ENCODE results near the gene TTC19.

DNA sequence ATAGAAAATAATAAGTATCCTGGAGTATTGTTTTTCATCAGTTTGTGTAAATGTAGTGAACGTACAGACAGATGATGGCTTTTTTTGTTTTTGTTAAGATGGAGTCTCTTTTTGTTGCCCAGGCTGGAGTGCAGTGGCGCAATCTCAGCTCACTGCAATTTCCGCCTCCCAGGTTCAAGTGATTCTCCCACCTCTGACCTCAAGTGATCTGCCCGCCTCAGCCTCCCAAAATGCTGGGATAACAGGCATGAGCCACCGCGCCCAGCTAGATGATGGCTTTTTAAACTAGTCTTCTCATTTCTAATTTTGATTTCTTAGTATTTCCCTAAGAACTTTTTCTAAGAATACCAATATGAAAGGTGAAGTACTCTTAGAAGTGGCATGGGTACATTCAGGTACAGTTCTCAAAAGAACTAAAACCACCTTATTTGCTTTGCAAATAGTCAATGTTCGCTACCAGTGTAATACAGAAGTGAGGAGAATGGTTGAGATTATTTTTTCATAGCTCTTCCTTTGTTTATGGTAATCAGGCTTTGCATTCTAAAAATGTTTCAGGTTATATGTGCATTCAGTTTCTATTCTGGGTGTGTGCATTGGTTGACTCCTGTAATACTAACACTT, 34.2 kb downstream of the TTC19 start:
- TF ChIP-seq, protein P1, sequence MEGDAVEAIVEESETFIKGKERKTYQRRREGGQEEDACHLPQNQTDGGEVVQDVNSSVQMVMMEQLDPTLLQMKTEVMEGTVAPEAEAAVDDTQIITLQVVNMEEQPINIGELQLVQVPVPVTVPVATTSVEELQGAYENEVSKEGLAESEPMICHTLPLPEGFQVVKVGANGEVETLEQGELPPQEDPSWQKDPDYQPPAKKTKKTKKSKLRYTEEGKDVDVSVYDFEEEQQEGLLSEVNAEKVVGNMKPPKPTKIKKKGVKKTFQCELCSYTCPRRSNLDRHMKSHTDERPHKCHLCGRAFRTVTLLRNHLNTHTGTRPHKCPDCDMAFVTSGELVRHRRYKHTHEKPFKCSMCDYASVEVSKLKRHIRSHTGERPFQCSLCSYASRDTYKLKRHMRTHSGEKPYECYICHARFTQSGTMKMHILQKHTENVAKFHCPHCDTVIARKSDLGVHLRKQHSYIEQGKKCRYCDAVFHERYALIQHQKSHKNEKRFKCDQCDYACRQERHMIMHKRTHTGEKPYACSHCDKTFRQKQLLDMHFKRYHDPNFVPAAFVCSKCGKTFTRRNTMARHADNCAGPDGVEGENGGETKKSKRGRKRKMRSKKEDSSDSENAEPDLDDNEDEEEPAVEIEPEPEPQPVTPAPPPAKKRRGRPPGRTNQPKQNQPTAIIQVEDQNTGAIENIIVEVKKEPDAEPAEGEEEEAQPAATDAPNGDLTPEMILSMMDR (IDR thresholded peaks at IDR 0.05): no peak
- no peak for TF ChIP-seq POLR2A (IDR thresholded peaks at IDR 0.05)

All from Peyer's patch (tissue), 4 donors.